ENCODE measurements around the gene R3HDM2.

- TF ChIP-seq REST (IDR thresholded peaks at IDR 0.05; ENCODE audit: low read depth) (no peak), SP1 (IDR thresholded peaks at IDR 0.05; ENCODE audit: low read depth) (no peak), EZH2phosphoT487 (IDR thresholded peaks at IDR 0.05; ENCODE audit: borderline replicate concordance) (no peak), CTCF (IDR thresholded peaks at IDR 0.05 in 2 of 3, conservative IDR thresholded peaks at IDR 0.05 in 1 of 3; ENCODE audit: borderline replicate concordance in 1 of 3, insufficient read depth in 1 of 3, low read depth in 2 of 3, low read length in 2 of 3) (no peak), POLR2A (IDR thresholded peaks at IDR 0.05; ENCODE audit: borderline replicate concordance, extremely low read depth, insufficient read depth, insufficient read length) (no peak), POLR2AphosphoS5 (IDR thresholded peaks at IDR 0.05; ENCODE audit: low read depth, low read length) (no peak), SIN3A (IDR thresholded peaks at IDR 0.05; ENCODE audit: low read depth) (no peak), JUND (IDR thresholded peaks at IDR 0.05) (no peak), MAX (IDR thresholded peaks at IDR 0.05) (no peak), ELF1 (IDR thresholded peaks at IDR 0.05; ENCODE audit: borderline replicate concordance, low read depth) (no peak)
Measured at GRCh38 chr12:57404966-57405640, 25.7 kb downstream of the R3HDM2 start.

All from HCT116 (cell line).